D721Med (cell line): Measurements from ENCODE around the gene C19orf67.

Source experiments
- DNase-seq: peaks from one replicate; pipeline ENCODE4 v3.0.0; 2011; ENCODE audit warnings: low spot score; ENCODE audit not compliant: insufficient read length
- FAIRE-seq: peaks from 2 replicates; lab custom pipeline; 2011; peaks lifted over from hg19 to GRCh38; lab: Jason Lieb, UNC
- TF ChIP-seq, protein P1 (sequence below): IDR thresholded peaks from 2 replicates; pipeline ENCODE4 v1.5.1; 2012; ENCODE audit warnings: mild to moderate bottlenecking, control low read depth; ENCODE audit not compliant: insufficient read depth; ENCODE audit errors: missing control alignments

C19orf67 gene

DNA sequence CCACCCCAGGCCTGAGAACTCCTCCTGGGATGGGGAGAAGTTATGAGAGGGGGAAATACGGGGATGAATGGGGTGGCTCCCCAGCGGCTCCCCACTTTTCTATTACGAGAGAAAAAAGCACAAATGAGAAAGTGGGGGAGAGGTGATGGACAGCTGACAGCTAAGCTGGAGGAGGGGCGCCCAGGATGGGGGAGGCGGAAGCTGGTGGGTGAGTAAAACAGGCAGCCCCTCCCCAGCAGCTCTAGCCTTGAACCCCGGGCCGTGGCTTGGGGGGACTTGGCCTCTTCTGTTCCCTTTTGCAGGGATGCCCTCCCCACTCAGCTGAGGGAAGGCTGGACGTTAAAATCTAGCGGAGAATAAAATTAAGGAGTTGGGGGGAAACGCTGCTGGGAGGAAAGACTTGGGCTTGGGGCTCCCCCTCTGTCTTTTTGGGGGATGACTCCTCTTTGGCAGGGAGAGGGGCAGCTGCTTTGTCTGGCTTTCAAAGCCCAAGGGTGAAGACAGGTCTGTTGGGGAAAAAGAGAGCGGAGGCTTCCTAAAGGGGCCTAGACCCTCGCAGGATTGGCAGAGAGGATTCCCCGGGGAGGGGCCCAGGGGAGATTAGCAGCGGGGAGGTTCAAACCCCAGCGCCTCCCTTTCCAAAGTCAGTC is 6.4 kb upstream of the C19orf67 start:
- FAIRE-seq = no peak
- TF ChIP-seq, protein P1, sequence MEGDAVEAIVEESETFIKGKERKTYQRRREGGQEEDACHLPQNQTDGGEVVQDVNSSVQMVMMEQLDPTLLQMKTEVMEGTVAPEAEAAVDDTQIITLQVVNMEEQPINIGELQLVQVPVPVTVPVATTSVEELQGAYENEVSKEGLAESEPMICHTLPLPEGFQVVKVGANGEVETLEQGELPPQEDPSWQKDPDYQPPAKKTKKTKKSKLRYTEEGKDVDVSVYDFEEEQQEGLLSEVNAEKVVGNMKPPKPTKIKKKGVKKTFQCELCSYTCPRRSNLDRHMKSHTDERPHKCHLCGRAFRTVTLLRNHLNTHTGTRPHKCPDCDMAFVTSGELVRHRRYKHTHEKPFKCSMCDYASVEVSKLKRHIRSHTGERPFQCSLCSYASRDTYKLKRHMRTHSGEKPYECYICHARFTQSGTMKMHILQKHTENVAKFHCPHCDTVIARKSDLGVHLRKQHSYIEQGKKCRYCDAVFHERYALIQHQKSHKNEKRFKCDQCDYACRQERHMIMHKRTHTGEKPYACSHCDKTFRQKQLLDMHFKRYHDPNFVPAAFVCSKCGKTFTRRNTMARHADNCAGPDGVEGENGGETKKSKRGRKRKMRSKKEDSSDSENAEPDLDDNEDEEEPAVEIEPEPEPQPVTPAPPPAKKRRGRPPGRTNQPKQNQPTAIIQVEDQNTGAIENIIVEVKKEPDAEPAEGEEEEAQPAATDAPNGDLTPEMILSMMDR = no peak
- DNase-seq = no peak

DNA sequence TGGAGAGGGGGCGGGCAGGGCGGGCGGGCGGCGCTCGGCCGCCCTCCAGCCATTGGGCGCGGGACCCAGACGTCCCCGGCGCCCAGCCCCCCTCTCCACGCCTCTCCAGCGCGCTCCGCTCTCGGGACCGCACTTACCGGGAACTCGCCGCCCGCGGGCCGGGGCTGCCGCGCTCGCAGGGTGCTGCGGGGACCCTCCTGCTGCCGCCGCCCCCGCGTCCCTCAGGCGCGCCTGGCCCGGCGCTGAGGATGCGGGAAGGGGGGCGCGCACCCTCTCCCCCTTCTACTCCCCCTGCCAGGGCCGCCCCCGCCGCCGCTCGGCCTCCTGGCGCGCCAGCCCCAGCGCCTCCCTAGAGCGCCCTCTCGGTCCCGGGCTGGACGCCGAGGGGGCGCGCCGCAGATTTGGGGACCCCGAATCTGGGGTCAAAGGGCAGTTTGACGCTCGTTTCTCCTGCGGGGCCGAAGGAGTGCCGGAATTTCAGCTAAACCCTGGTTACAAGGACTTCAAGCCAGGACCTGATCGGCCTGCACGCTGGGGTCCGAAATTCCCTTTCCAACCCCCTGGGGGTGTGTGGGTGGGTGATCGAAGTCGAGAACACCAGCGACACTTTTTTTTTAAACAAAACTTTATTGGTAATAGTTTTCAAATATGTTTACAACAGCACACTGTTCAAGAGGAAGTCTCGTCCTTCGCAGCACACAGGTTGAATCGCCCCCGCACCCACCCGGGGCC is 5.7 kb upstream of the C19orf67 start:
- DNase-seq (peak; percentile 73), FAIRE-seq (no peak)
- TF ChIP-seq, protein P1 = peak; percentile 12

DNA sequence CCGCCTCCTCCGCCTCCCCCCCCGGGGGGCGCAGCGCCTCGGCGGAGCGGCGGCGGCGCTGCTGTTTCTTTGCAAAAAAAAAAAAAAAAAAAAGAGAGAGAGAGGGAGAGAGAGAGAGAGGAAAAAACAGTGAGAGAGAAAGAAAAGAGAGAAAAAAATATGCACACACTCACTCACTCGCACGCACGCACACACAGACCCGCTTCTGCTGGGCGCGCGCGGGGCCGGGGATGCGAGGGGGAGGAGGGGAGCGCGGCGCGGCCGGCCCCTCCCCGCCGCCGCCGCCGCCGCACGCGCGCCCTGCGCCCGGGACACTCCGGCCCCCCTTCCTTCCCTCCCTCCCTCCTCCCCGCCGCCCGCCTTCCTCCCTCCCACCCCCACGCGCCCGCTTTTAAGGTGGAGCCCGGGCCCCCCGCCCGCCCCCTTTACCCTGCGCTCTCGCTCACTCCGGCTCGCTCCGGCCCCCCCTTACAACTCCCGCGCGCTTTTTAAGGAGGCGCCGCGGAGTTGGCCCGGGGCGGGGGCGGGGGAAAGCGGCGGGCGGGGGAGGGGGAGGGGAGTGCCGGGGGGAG is 5.0 kb upstream of the C19orf67 start, which contains the start of gene SAMD1:
Gene SAMD1, minus strand, starts transcription at position 243 of the 572 bp plus-strand sequence.
- TF ChIP-seq, protein P1 = no peak
- DNase-seq (peak; percentile 78), FAIRE-seq (no peak)

DNA sequence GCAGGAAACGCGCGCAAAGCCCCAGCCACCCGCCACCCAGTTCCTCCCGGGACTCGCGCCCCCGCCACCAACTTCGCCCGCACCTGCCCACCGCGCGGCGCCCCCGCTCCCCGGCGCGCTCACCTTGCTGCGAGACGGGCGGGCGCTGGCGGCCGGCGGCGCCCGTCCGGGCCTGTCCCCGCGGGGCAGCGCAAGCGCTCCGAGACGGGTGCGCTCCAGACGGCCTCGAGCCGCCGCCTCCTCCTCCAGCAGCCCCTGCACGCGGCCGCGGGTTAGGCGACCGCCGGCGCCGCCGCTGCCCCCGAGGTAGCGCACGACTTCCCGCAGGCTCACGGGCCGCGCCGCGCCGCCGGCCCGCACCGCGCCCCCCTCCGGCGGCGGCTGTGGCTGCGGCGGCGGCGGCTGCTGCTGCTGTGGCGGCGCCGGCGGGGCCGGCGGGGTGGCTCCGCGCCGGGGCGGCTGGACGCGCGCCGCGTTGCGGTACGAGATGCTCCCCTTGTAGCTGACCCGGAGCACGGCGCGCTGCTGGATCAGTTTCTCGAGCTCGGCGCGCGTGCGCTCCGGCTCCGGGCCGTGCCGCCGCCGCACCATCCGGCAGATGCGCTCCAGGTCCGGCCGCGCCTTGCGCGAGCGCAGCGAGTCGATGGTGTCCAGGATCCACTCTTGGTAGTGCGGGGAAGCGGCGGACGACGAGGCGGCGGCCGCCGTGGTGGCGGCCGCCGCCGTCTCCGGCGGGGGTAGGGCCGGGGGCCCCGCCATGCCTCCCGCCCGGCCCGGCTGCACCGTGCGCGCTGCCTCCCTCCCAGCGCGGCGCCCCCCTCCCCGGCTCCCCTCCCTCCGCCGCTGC is 4.3 kb upstream of the C19orf67 start:
- FAIRE-seq = no peak
- no peak for DNase-seq
- TF ChIP-seq, protein P1 = peak; percentile 9

DNA sequence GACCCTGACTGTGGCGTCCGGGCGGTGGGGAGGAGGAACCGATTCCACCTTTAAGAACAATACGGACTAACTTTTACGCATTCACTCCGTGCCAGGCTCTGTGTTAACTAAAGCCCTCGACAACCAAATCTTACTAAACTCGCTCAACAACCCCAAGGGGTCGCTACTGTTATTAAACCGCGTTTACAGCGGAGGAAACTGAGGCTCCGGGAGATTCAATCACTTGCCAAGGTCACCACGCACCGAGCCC is 3.8 kb upstream of the C19orf67 start:
- FAIRE-seq = no peak
- no peak for DNase-seq
- TF ChIP-seq, protein P1 = no peak

DNA sequence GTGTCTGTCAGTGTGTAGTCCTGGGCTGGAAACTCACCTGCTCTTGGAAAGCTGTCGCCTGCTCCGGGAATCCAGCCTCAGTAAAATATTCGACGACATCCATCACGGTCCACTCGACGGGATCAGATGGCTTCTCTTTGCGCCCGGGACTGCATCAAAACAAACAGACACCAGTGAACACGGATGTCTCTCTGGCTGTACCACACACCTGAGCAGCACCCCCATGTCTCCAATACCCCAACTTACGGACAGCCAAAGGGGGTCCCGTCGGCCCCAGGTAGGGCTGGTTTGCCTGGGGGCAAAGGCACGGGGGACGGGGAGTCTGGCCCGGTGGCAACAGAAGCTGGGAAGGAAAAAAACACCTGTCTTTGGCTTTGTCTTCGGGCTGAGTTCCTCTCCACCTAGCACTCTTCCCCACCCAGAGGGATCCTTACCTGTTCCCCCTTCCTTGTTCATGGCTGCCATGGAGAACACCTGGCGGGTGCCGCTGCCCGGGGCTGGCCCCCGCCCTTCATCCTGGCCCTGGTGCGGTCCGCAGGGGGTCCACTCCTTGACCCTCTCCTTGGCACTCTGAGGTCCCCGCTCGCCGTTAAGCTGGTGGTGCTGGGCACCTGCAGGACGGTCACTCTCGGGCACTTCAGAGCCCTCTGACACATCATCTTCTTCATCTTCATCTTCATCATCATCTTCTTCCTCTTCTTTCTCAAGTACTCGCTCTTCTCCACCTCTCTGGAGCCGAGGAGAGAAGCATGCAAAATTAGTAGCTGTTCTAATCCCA is 3.2 kb upstream of the C19orf67 start:
- TF ChIP-seq, protein P1 = no peak
- FAIRE-seq (no peak), DNase-seq (no peak)
